A549 (cell line): ENCODE results near the gene DDI1. TPM values are rescaled to one million over a fixed set of nuclear protein-coding genes. Genes with fewer than 3 reads are reported as not detected.
"Not testable (repeated sequence)": the region's sequence is repeated elsewhere in the genome, so short reads cannot be mapped to it uniquely, and the experiment has no call there.

Experiments used
- ATAC-seq, 2 experiments: fragments of 200-7000 bp in 1 of 2; fragments of >200 bp in 1 of 2; cut with Nextera tagmentation in 1 of 2; cut with Tn5 transposase in 1 of 2; 3 replicates each; pipeline versions ENCODE4 v1.8.0 to v1.9.1; 2018 to 2020; ENCODE audit warnings: mild to moderate bottlenecking in 1 of 2, moderate library complexity in 1 of 2
- CTCF ChIA-PET: fragments of 300-600 bp; sonication (Branson Sonifier 250); formaldehyde crosslinking; extraction: SDS; loops from one replicate; lab custom pipeline; 2021; ENCODE audit warnings: antibody characterized with exemption, inconsistent platforms; lab: Yijun Ruan, JAX
- POLR2A ChIA-PET: fragments of 350-600 bp; formaldehyde crosslinking; extraction: SDS; loops from one replicate; lab custom pipeline; 2021; ENCODE audit warnings: antibody characterized with exemption, inconsistent platforms; lab: Yijun Ruan, JAX
- DNase-seq, 2 experiments: peaks; one replicate each; pipeline versions ENCODE4 v3.0.0 to v3.0.0-alpha.2; 2011 to 2016; ENCODE audit warnings: low read depth in 1 of 2, low spot score in 1 of 2
- FAIRE-seq: peaks from 2 replicates; lab custom pipeline; 2011; peaks lifted over from hg19 to GRCh38; lab: Jason Lieb, UNC
- H3K27ac ChIP-seq, 2 experiments: fragments of >200 bp; sonication (Bioruptor Twin); formaldehyde crosslinking; 3 replicates each; pipeline ENCODE4 v1.5.1; 2016 to 2017
- H3K4me1 ChIP-seq: fragments of >200 bp; sonication (Bioruptor Twin); formaldehyde crosslinking; 3 replicates; pipeline ENCODE4 v1.6.1; 2016
- H3K4me2 ChIP-seq: fragments of >200 bp; sonication (Bioruptor Twin); formaldehyde crosslinking; 3 replicates; pipeline ENCODE4 v1.6.1; 2016
- H3K4me3 ChIP-seq: fragments of >200 bp; sonication (Bioruptor Twin); formaldehyde crosslinking; 3 replicates; pipeline ENCODE4 v1.5.1; 2016
- H3K9me3 ChIP-seq: fragments of >200 bp; sonication (Bioruptor Twin); formaldehyde crosslinking; 3 replicates; pipeline ENCODE4 v1.6.1; 2016
- ELK1 ChIP-seq: fragments of 150-350 bp; IDR thresholded peaks from 2 replicates; pipeline ENCODE4 v1.6.1; 2014; ENCODE audit warnings: low read depth, mild to moderate bottlenecking, low read length
- ESRRA ChIP-seq: fragments of 150-350 bp; IDR thresholded peaks from 2 replicates; pipeline ENCODE4 v1.6.1; 2014; ENCODE audit warnings: mild to moderate bottlenecking, low read length, borderline replicate concordance
- FOSB ChIP-seq: fragments of 250-450 bp; sonication (Bioruptor Pico); IDR thresholded peaks from 2 replicates; pipeline ENCODE4 v1.5.0; 2020; ENCODE audit warnings: mild to moderate bottlenecking, moderate library complexity
- GATA3 ChIP-seq: IDR thresholded peaks from 2 replicates; pipeline ENCODE4 v1.6.1; 2012; ENCODE audit warnings: borderline replicate concordance
- HDAC2 ChIP-seq: fragments of 200-600 bp; sonication (generic); IDR thresholded peaks from 2 replicates; pipeline ENCODE4 v1.6.1; 2016
- HES2 ChIP-seq: fragments of >200 bp; sonication (Bioruptor Twin); formaldehyde crosslinking; IDR thresholded peaks from 2 replicates; pipeline ENCODE4 v1.6.1; 2016
- HEYL ChIP-seq: fragments of 250-450 bp; sonication (Bioruptor Pico); IDR thresholded peaks from 2 replicates; pipeline ENCODE4 v1.8.0; 2021; ENCODE audit warnings: mild to moderate bottlenecking, moderate library complexity
- HOXB13 ChIP-seq: fragments of 250-450 bp; sonication (Bioruptor Pico); IDR thresholded peaks from 2 replicates; pipeline ENCODE4 v1.5.0; 2020; ENCODE audit warnings: low read depth, mild to moderate bottlenecking, moderate library complexity
- HOXB5 ChIP-seq: fragments of 250-450 bp; sonication (Bioruptor Pico); IDR thresholded peaks from 2 replicates; pipeline ENCODE4 v1.5.0; 2020; ENCODE audit warnings: mild to moderate bottlenecking, moderate library complexity
- JUNB ChIP-seq: fragments of >200 bp; sonication (Bioruptor Twin); formaldehyde crosslinking; IDR thresholded peaks from 2 replicates; pipeline ENCODE4 v1.6.1; 2016
- KDM1A ChIP-seq: fragments of 200-600 bp; sonication (generic); IDR thresholded peaks from 2 replicates; pipeline ENCODE4 v1.6.1; 2016; ENCODE audit warnings: low read depth, mild to moderate bottlenecking
- KDM5A ChIP-seq: fragments of 200-600 bp; sonication (generic); IDR thresholded peaks from 2 replicates; pipeline ENCODE4 v1.6.1; 2016; ENCODE audit warnings: antibody characterized with exemption, mild to moderate bottlenecking
- MAFK ChIP-seq: fragments of 450-650 bp; IDR thresholded peaks from 2 replicates; pipeline ENCODE4 v1.6.1; 2014; ENCODE audit not compliant: partially characterized antibody
- MYC ChIP-seq: IDR thresholded peaks from 2 replicates; pipeline ENCODE4 v1.6.1; 2012; ENCODE audit warnings: mild to moderate bottlenecking, inconsistent platforms, low read length, improper control_type of control experiment, borderline replicate concordance
- NFE2L2 ChIP-seq: fragments of 150-350 bp; conservative IDR thresholded peaks from 2 replicates; pipeline ENCODE4 v1.6.1; 2014; ENCODE audit warnings: low read length
- NPAS2 ChIP-seq: fragments of 250-450 bp; sonication (Bioruptor Pico); IDR thresholded peaks from 2 replicates; pipeline ENCODE4 v1.8.0; 2022; ENCODE audit warnings: mild to moderate bottlenecking, moderate library complexity, borderline replicate concordance
- PHF8 ChIP-seq: fragments of 200-600 bp; sonication (generic); IDR thresholded peaks from 2 replicates; pipeline ENCODE4 v1.6.1; 2016; ENCODE audit warnings: low read depth, mild to moderate bottlenecking, antibody characterized with exemption, moderate library complexity, borderline replicate concordance
- POLR2A ChIP-seq: IDR thresholded peaks from 2 replicates; pipeline ENCODE4 v1.6.1; 2012; ENCODE audit warnings: mild to moderate bottlenecking, low read length
- RAD21 ChIP-seq, 2 experiments: fragments of >200 bp in 1 of 2; sonication (Bioruptor Twin) in 1 of 2; formaldehyde crosslinking in 1 of 2; IDR thresholded peaks in 1 of 2; conservative IDR thresholded peaks in 1 of 2; 2 replicates in 1 of 2; 3 replicates in 1 of 2; pipeline ENCODE4 v1.6.1; 2012 to 2018; ENCODE audit warnings: inconsistent platforms in 1 of 2
- RARB ChIP-seq: fragments of 250-450 bp; sonication (Bioruptor Pico); IDR thresholded peaks from 2 replicates; pipeline ENCODE4 v1.8.0; 2021; ENCODE audit warnings: mild to moderate bottlenecking, moderate library complexity
- RCOR1 ChIP-seq: fragments of 150-350 bp; IDR thresholded peaks from 2 replicates; pipeline ENCODE4 v1.6.1; 2014; ENCODE audit warnings: antibody characterized with exemption, low read length, low read depth
- RFX5 ChIP-seq: fragments of 450-650 bp; IDR thresholded peaks from 2 replicates; pipeline ENCODE4 v1.7.1; 2014; ENCODE audit warnings: antibody characterized with exemption, mild to moderate bottlenecking, moderate library complexity
- RNF2 ChIP-seq: fragments of 200-600 bp; sonication (generic); IDR thresholded peaks from 2 replicates; pipeline ENCODE4 v1.6.1; 2016; ENCODE audit warnings: low read depth, mild to moderate bottlenecking, antibody characterized with exemption, moderate library complexity, borderline replicate concordance
- SMC3 ChIP-seq: fragments of >200 bp; sonication (Bioruptor Twin); formaldehyde crosslinking; IDR thresholded peaks from 3 replicates; pipeline ENCODE4 v1.6.1; 2018; ENCODE audit warnings: inconsistent platforms
- TFCP2L1 ChIP-seq: fragments of 250-450 bp; sonication (Bioruptor Pico); IDR thresholded peaks from 2 replicates; pipeline ENCODE4 v1.5.0; 2021; ENCODE audit warnings: mild to moderate bottlenecking
- ZC3H11A ChIP-seq: fragments of 450-650 bp; IDR thresholded peaks from 2 replicates; pipeline ENCODE4 v1.6.1; 2014; ENCODE audit warnings: antibody characterized with exemption, mild to moderate bottlenecking
- ZFP36 ChIP-seq: fragments of 450-650 bp; IDR thresholded peaks from 2 replicates; pipeline ENCODE4 v1.6.1; 2014; ENCODE audit warnings: borderline replicate concordance; ENCODE audit not compliant: partially characterized antibody
- ZNF302 ChIP-seq: fragments of 250-450 bp; sonication (Bioruptor Pico); IDR thresholded peaks from 2 replicates; pipeline ENCODE4 v1.9.0; 2021; ENCODE audit warnings: inconsistent platforms, mild to moderate bottlenecking, moderate library complexity
- WGBS: methylation state at CpG from one replicate; pipeline ENCODE4 v1.1.6; 2017; ENCODE audit errors: missing lambda C conversion rate; 5-methylcytosine and 5-hydroxymethylcytosine counted together
- polyA plus RNA-seq, 4 experiments: library from polyadenylated mRNA; depleted of rRNA in 3 of 4; stranded (reverse); fragments of >200 nt; fragmentation: RNase III in 1 of 4; extraction: RNeasy Plus Mini Kit Qiagen cat#74134 plus additional on column Dnase treatment in 1 of 4; gene quantifications; 2 replicates in 3 of 4; 3 replicates in 1 of 4; pipeline ENCODE4 v1.2.3, GENCODE V29; 2011 to 2017
- TF ChIP-seq, protein P1 (sequence below): fragments of >200 bp; sonication (Bioruptor Twin); formaldehyde crosslinking; IDR thresholded peaks from 3 replicates; pipeline ENCODE4 v1.5.1; 2016

Gene DDI1
- polyA plus RNA-seq, 2 of the 4 experiments (the other 2 are of a cell fraction): not detected

DNA sequence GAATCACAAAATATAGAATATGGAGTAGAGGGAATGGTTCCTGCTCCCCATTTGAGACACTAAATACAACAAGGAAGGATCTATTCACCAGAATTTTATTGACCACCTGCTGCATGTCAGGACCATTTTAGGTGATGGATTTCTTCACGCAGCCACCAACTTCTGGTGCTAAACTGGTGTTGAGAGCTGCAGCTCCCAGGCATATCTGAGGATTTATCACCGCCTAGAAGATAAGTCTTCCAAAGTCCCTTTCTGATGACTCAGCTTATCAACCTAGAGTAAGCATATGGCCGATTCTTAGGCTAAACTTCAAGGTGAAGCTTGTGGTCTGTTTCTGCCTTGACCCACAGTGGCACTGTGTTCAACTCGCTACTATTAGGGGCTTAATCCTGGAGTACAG is 6.7 kb downstream of the DDI1 start:
- H3K4me3 ChIP-seq: no peak overlapping the region

GRCh38 chr11:104043678-104044239 is 7.3 kb downstream of the DDI1 start:
- FAIRE-seq (no peak), DNase-seq (no peak)

More for the DNA sequence above, 6.7 kb downstream of the DDI1 start:
- no peak overlapping the region for H3K4me2 ChIP-seq
- FAIRE-seq: no peak
- TF ChIP-seq MAFK (peak; percentile 80), PHF8 (no peak)
- no peak for ATAC-seq
- H3K4me1 ChIP-seq: peaks cover 13% of the 10 kb centered on the region; the same call in 1 of the 3 replicates
- ChIA-PET POLR2A (no interaction called here), CTCF (no interaction called here)
- WGBS: 84% methylated on average over 4 of the region's 4 CpGs
- no peak for DNase-seq
- H3K27ac ChIP-seq: peak overlapping the region in 1 of 2 experiments; percentile 35; a peak in 1 of 6 replicates
- no peaks in the 10 kb centered on the region for H3K9me3 ChIP-seq

GRCh38 chr11:104046331-104046730 is 9.9 kb downstream of the DDI1 start:
- no peak for FAIRE-seq
- no peak for ATAC-seq
- no peak overlapping the region for H3K4me3 ChIP-seq
- TF ChIP-seq HOXB13 (CRISPR knock-in tag): no peak
- TF ChIP-seq HOXB5: no peak
- TF ChIP-seq HES2: no peak
- no peak for TF ChIP-seq FOSB (CRISPR knock-in tag)
- TF ChIP-seq PHF8: no peak
- TF ChIP-seq ZFP36: no peak
- TF ChIP-seq HDAC2: no peak
- no peak for TF ChIP-seq POLR2A
- no peak for TF ChIP-seq SMC3
- no peak for TF ChIP-seq KDM1A
- TF ChIP-seq RNF2: no peak
- no peak for TF ChIP-seq JUNB
- TF ChIP-seq, protein P1, sequence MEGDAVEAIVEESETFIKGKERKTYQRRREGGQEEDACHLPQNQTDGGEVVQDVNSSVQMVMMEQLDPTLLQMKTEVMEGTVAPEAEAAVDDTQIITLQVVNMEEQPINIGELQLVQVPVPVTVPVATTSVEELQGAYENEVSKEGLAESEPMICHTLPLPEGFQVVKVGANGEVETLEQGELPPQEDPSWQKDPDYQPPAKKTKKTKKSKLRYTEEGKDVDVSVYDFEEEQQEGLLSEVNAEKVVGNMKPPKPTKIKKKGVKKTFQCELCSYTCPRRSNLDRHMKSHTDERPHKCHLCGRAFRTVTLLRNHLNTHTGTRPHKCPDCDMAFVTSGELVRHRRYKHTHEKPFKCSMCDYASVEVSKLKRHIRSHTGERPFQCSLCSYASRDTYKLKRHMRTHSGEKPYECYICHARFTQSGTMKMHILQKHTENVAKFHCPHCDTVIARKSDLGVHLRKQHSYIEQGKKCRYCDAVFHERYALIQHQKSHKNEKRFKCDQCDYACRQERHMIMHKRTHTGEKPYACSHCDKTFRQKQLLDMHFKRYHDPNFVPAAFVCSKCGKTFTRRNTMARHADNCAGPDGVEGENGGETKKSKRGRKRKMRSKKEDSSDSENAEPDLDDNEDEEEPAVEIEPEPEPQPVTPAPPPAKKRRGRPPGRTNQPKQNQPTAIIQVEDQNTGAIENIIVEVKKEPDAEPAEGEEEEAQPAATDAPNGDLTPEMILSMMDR: no peak
- no peak for TF ChIP-seq TFCP2L1 (CRISPR knock-in tag)
- no peak for TF ChIP-seq HEYL (CRISPR knock-in tag)
- no peak for TF ChIP-seq GATA3
- no peak for TF ChIP-seq RFX5
- no peak for TF ChIP-seq ELK1
- TF ChIP-seq ZC3H11A: no peak
- TF ChIP-seq, all 56 proteins: peak for 0
- no peak for DNase-seq
- Histone ChIP-seq H3K9me3 (no peaks in the 10 kb centered on the region), H3K4me2 (no peak overlapping the region), H3K27ac (no peak overlapping the region), H3K4me1 (peaks cover 13% of the 10 kb centered on the region; the same call in 1 of the 3 replicates)
- 98% methylated on average over 2 of the region's 2 CpGs for WGBS
- POLR2A ChIA-PET: no interaction called here
- CTCF ChIA-PET: no interaction called here

More at GRCh38 chr11:104043678-104044239, 7.3 kb downstream of the DDI1 start:
- Histone ChIP-seq H3K27ac (peak overlapping the region in 1 of 2 experiments; percentile 35; a peak in 1 of 6 replicates), H3K4me2 (no peak overlapping the region)
- TF ChIP-seq RARB (CRISPR knock-in tag): no peak
- TF ChIP-seq NPAS2: no peak
- no peak for TF ChIP-seq MYC
- TF ChIP-seq KDM5A: no peak
- no peak for TF ChIP-seq SMC3
- no peak for TF ChIP-seq ESRRA
- TF ChIP-seq NFE2L2: no peak
- TF ChIP-seq ELK1: no peak
- TF ChIP-seq TFCP2L1 (CRISPR knock-in tag): no peak
- TF ChIP-seq HEYL (CRISPR knock-in tag): no peak
- TF ChIP-seq ZFP36: no peak
- no peak for TF ChIP-seq ZNF302 (CRISPR knock-in tag)
- no peak for TF ChIP-seq RAD21 (conservative IDR thresholded peaks at IDR 0.05 in 1 of 2, IDR thresholded peaks at IDR 0.05 in 1 of 2)
- TF ChIP-seq RCOR1: no peak
- no peak for TF ChIP-seq ZC3H11A
- TF ChIP-seq, all 56 proteins: peak for 0
- WGBS: 76% methylated on average over 6 of the region's 6 CpGs
- CTCF ChIA-PET: no interaction called here
- no peak overlapping the region for H3K4me3 ChIP-seq
- POLR2A ChIA-PET: no interaction called here
- H3K9me3 ChIP-seq: no peaks in the 10 kb centered on the region
- no peak for ATAC-seq
- peaks cover 13% of the 10 kb centered on the region; the same call in 1 of the 3 replicates for H3K4me1 ChIP-seq

- 90% methylated on average over 3 of the region's 3 CpGs for whole genome bisulfite sequencing
- H3K9me3 ChIP-seq, ATAC-seq, FAIRE-seq, POLR2A ChIA-PET, H3K4me2 ChIP-seq, H3K4me3 ChIP-seq, DNase-seq, CTCF ChIA-PET, H3K27ac ChIP-seq, H3K4me1 ChIP-seq: not testable (repeated sequence)
Observed at GRCh38 chr11:104046858-104047257, 10.4 kb downstream of the DDI1 start.
